RWPE1 (cell line): ENCODE data around the gene TRIM29.
"Not testable (repeated sequence)": the region's sequence is repeated elsewhere in the genome, so short reads cannot be mapped to it uniquely, and the experiment has no call there.

Experiments
- CTCF ChIA-PET: fragments of 350-600 bp; sonication (Branson Sonifier 250); formaldehyde crosslinking; extraction: SDS; loops from one replicate; lab custom pipeline; 2021; lab: Yijun Ruan, JAX
- POLR2A ChIA-PET: fragments of 400-600 bp; formaldehyde crosslinking; extraction: SDS; loops from one replicate; lab custom pipeline; 2020; ENCODE audit warnings: antibody characterized with exemption; ENCODE audit not compliant: low non-redundant PET; lab: Yijun Ruan, JAX
- DNase-seq: peaks from one replicate; pipeline ENCODE4 v3.0.0; 2012; ENCODE audit warnings: low spot score
- H3K27ac ChIP-seq: fragments of 450-650 bp; 2 replicates; pipeline ENCODE4 v1.5.1; 2017
- CTCF ChIP-seq: fragments of 450-650 bp; conservative IDR thresholded peaks from 2 replicates; pipeline ENCODE4 v1.5.1; 2017; ENCODE audit warnings: low read depth, mild to moderate bottlenecking

The TRIM29 gene

GRCh38 chr11:120147950-120148270 is 10.0 kb upstream of the TRIM29 start:
- no peak for TF ChIP-seq CTCF
- ChIA-PET CTCF (interaction anchor here (0.5 to 2.1 kb wide), 2 partner anchors 10 to 169 kb away, joined by 3 to 8 read pairs; partner anchors contain the start of gene TRIM29), POLR2A (no interaction called here)
- no peak for DNase-seq
- peak overlapping the region; percentile 78 for H3K27ac ChIP-seq

GRCh38 chr11:120147094-120147949 is 9.4 kb upstream of the TRIM29 start:
- no peak for DNase-seq
- POLR2A ChIA-PET, result no interaction called here
- CTCF ChIA-PET, result interaction anchor here (0.7 to 2.1 kb wide), 2 partner anchors 9 to 18 kb away, joined by 3 to 8 read pairs; partner anchors contain the start of gene TRIM29

GRCh38 chr11:120146413-120147093 is 8.6 kb upstream of the TRIM29 start:
- POLR2A ChIA-PET, result no interaction called here
- H3K27ac ChIP-seq, result peak overlapping the region; percentile 78
- no peak for TF ChIP-seq CTCF
- DNase-seq, result no peak
- CTCF ChIA-PET, result interaction anchor here (0.7 to 2.1 kb wide), 2 partner anchors 9 to 17 kb away, joined by 3 to 8 read pairs; partner anchors contain the start of gene TRIM29

More at GRCh38 chr11:120147094-120147949, 9.4 kb upstream of the TRIM29 start:
- TF ChIP-seq CTCF, result peak; percentile 39; the same call in 1 of the 2 replicates
- peak overlapping the region; percentile 78 for H3K27ac ChIP-seq

- no peak for TF ChIP-seq CTCF
- DNase-seq, result no peak
- H3K27ac ChIP-seq, result no peak overlapping the region
- ChIA-PET CTCF (no interaction called here), POLR2A (no interaction called here)
Observed at GRCh38 chr11:120144501-120144900, 6.6 kb upstream of the TRIM29 start.

- CTCF ChIA-PET, result interaction anchor here (0.6 kb wide), 1 partner anchor 86 kb away, joined by 3 read pairs; no protein-coding TSS in a partner anchor
- POLR2A ChIA-PET, DNase-seq, H3K27ac ChIP-seq: not testable (repeated sequence)
Observed at GRCh38 chr11:120143472-120143871, 5.6 kb upstream of the TRIM29 start.

- ChIA-PET CTCF (interaction anchor here (1.2 kb wide), 1 partner anchor 9 kb away, joined by 4 read pairs; no protein-coding TSS in a partner anchor), POLR2A (no interaction called here)
- DNase-seq, result no peak
- TF ChIP-seq CTCF, result no peak
- H3K27ac ChIP-seq, result no peak overlapping the region
Observed at GRCh38 chr11:120142441-120143100, 4.7 kb upstream of the TRIM29 start.
